Subcutaneous adipose tissue (tissue), 4 donors: ENCODE measurements around the gene FOXP2. TPM values are rescaled to one million over a fixed set of nuclear protein-coding genes. Genes with fewer than 3 reads are reported as not detected.

ENCODE experiments used
- CTCF ChIP-seq: fragments of 450-650 bp; IDR thresholded peaks from one replicate; pipeline ENCODE4 v1.5.1; 2016; ENCODE audit warnings: low read depth, mild to moderate bottlenecking, control low read depth, antibody characterized with exemption, moderate library complexity
- total RNA-seq, 4 donors: library from RNA; depleted of rRNA; stranded (reverse); fragments of >200 nt; gene quantifications; one replicate each; pipeline ENCODE4 v1.1.0, GENCODE V29; 2016

The FOXP2 gene
- total RNA-seq, 4 donors from 2014 or later: 11.3 to 20.1 (median 16.1) TPM

GRCh38 chr7:114481999-114482398 is 67.4 kb downstream of the FOXP2 start:
- TF ChIP-seq CTCF: no peak

- no peak for TF ChIP-seq CTCF
These were observed 69.6 kb downstream of the FOXP2 start for GRCh38 chr7:114484226-114484625.

- no peak for TF ChIP-seq CTCF
These were observed 72.6 kb downstream of the FOXP2 start for GRCh38 chr7:114487174-114487573.

GRCh38 chr7:114488696-114489095 is 74.1 kb downstream of the FOXP2 start:
- TF ChIP-seq CTCF: no peak

GRCh38 chr7:114502454-114503254 is 88.0 kb downstream of the FOXP2 start:
- no peak for TF ChIP-seq CTCF

GRCh38 chr7:114504586-114504985 is 90.0 kb downstream of the FOXP2 start:
- TF ChIP-seq CTCF: no peak

DNA sequence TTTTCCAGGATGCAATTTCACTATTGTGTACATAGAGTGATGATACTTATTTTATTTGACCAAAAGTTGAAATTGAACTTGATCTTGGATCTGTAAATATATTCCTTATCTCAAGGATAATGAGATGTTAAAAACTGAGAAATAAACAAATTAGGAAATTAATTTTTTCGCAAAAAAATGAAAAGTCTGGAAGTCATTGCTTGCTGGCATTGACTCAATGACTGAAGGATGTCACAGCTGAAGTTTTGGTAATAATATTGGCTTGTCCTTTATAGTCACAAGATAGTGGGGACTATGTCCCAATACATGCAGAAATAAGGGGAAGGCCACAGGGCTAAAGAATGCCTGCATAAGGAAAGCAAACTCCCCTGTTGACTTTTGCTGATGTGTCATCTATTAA is 92.8 kb downstream of the FOXP2 start:
- no peak for TF ChIP-seq CTCF
